Measurements from ENCODE around the gene ZG16.

DNA sequence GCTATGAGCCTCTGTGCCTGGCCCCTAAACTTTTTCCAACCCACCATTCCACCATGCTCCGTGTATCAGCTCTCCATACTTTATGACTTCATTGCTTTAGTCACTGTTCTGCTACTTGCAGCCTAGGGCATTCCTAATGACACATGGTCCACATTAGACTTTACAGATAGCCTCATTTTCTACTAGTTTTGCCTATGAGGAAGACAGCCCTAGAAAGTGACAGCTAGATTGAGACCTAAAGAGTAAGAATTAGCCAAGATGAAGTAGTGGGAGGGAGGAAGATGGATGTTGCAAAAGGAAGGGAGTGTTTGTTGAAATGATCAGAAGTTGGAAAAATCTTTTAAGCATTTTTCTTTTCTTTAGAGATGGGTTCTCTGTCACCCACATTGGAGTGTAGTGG lies 43.3 kb upstream of the ZG16 start:
- TF ChIP-seq, protein P1, sequence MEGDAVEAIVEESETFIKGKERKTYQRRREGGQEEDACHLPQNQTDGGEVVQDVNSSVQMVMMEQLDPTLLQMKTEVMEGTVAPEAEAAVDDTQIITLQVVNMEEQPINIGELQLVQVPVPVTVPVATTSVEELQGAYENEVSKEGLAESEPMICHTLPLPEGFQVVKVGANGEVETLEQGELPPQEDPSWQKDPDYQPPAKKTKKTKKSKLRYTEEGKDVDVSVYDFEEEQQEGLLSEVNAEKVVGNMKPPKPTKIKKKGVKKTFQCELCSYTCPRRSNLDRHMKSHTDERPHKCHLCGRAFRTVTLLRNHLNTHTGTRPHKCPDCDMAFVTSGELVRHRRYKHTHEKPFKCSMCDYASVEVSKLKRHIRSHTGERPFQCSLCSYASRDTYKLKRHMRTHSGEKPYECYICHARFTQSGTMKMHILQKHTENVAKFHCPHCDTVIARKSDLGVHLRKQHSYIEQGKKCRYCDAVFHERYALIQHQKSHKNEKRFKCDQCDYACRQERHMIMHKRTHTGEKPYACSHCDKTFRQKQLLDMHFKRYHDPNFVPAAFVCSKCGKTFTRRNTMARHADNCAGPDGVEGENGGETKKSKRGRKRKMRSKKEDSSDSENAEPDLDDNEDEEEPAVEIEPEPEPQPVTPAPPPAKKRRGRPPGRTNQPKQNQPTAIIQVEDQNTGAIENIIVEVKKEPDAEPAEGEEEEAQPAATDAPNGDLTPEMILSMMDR (IDR thresholded peaks at IDR 0.05; ENCODE audit: low read length): no peak
- no peak for TF ChIP-seq EZH2 (IDR thresholded peaks at IDR 0.05; ENCODE audit: borderline replicate concordance, low read length)

Measured in OCI-LY1 (cell line).